ENCODE measurements around the gene DENND5A. TPM values are rescaled to one million over a fixed set of nuclear protein-coding genes. Genes with fewer than 3 reads are reported as not detected.

The DENND5A gene
- total and polyA plus RNA-seq, 5 donors from 2014 or later, result 2.2 to 44.3 (median 3.8) TPM

GRCh38 chr11:9148727-9149126, 116.4 kb downstream of the DENND5A start:
- no peaks in the 10 kb centered on the region for H3K4me1 ChIP-seq (ENCODE audit: control insufficient read depth, insufficient read depth, low read length, poor library complexity, severe bottlenecking)
- peaks cover 3% of the 10 kb centered on the region for H3K36me3 ChIP-seq (ENCODE audit: control insufficient read depth, insufficient read depth, low read length)
- no peak overlapping the region for H3K4me3 ChIP-seq (ENCODE audit: low read depth, low read length)
- no peak overlapping the region for H3K4me3 Mint-ChIP-seq
- no peaks in the 10 kb centered on the region for H3K9me3 ChIP-seq (ENCODE audit: control insufficient read depth in 2 of 2, low read length in 2 of 2)
- no peak for DNase-seq
- H3K27ac Mint-ChIP-seq, result peak overlapping the region in 2 of 3 donors; percentile 12 to 21
- H3K27me3 Mint-ChIP-seq, result no peaks in the 10 kb centered on the region
- no peak overlapping the region for H3K27ac ChIP-seq (ENCODE audit: insufficient read depth, low read length, poor library complexity, severe bottlenecking)
- H3K9me3 Mint-ChIP-seq, result peaks cover 0 to 3% (median 0%) of the 10 kb centered on the region in 7 donors
- no peaks in the 10 kb centered on the region for H3K4me1 Mint-ChIP-seq
- no peaks in the 10 kb centered on the region for H3K27me3 ChIP-seq (ENCODE audit: control insufficient read depth, insufficient read depth, low read length)
- ATAC-seq (ENCODE audit: low read depth in 2 of 2), result no peak
- peaks cover 24% of the 10 kb centered on the region for H3K36me3 Mint-ChIP-seq

DNA sequence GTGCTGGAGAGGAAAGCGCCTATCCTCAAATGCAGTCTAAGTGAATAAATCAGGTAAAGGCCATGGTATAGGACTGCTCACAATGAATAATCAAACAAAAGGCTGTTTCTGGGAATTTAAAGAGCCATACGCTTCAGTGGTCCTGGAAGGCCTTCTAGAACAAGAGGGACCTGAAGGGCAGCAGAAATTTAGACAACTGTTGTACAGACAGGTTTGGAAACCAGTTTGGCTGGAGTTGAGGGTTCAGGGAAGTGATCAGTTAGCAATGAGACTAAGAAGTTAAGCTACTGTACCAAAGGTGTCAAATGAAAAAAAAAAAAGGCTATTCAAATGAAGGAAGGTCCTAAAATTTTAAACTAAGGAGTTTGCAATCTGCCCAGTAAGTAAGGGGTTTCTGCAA, 117.1 kb downstream of the DENND5A start:
- no peak overlapping the region for H3K27ac Mint-ChIP-seq
- no peak overlapping the region for H3K27ac ChIP-seq (ENCODE audit: insufficient read depth, low read length, poor library complexity, severe bottlenecking)

DNA sequence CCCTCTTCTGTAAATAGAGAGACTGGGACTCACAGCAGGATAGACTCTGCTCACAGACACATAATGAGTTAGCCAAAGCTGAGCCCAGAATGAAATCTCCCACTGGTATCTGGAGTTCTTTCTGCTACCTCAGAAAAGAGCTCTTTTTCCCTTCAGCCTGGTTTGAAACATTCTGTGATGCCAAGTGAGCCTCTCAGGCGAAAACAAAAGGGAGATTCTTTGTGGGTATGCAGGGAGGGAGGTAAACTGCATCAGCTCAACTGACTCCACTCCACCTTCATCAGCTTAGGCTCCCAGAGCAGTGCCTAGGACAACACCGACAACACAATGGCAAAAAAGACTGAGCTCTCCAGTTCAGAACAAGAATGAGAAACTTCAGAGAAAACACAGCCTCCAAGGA, 118.7 kb downstream of the DENND5A start:
- peaks cover 24% of the 10 kb centered on the region for H3K36me3 Mint-ChIP-seq
- no peak overlapping the region for H3K27ac ChIP-seq (ENCODE audit: insufficient read depth, low read length, poor library complexity, severe bottlenecking)
- H3K27me3 Mint-ChIP-seq, result no peaks in the 10 kb centered on the region
- H3K36me3 ChIP-seq (ENCODE audit: control insufficient read depth, insufficient read depth, low read length), result peaks cover 8% of the 10 kb centered on the region
- no peak overlapping the region for H3K27ac Mint-ChIP-seq
- H3K4me1 Mint-ChIP-seq, result no peaks in the 10 kb centered on the region
- H3K4me1 ChIP-seq (ENCODE audit: control insufficient read depth, insufficient read depth, low read length, poor library complexity, severe bottlenecking), result no peaks in the 10 kb centered on the region
- H3K4me3 ChIP-seq (ENCODE audit: low read depth, low read length), result no peak overlapping the region
- peaks cover 0 to 3% (median 0%) of the 10 kb centered on the region in 7 donors for H3K9me3 Mint-ChIP-seq
- H3K27me3 ChIP-seq (ENCODE audit: control insufficient read depth, insufficient read depth, low read length), result no peaks in the 10 kb centered on the region
- ATAC-seq (ENCODE audit: low read depth in 2 of 2) (no peak), DNase-seq (no peak)
- H3K4me3 Mint-ChIP-seq, result no peak overlapping the region
- no peaks in the 10 kb centered on the region for H3K9me3 ChIP-seq (ENCODE audit: control insufficient read depth in 2 of 2, low read length in 2 of 2)

More for the DNA sequence above, 117.1 kb downstream of the DENND5A start:
- H3K36me3 ChIP-seq (ENCODE audit: control insufficient read depth, insufficient read depth, low read length), result peaks cover 3% of the 10 kb centered on the region
- no peaks in the 10 kb centered on the region for H3K27me3 ChIP-seq (ENCODE audit: control insufficient read depth, insufficient read depth, low read length)
- no peak for DNase-seq
- no peak overlapping the region for H3K4me3 Mint-ChIP-seq
- H3K9me3 Mint-ChIP-seq, result peaks cover 0 to 3% (median 0%) of the 10 kb centered on the region in 7 donors
- no peaks in the 10 kb centered on the region for H3K4me1 Mint-ChIP-seq
- H3K9me3 ChIP-seq (ENCODE audit: control insufficient read depth in 2 of 2, low read length in 2 of 2), result no peaks in the 10 kb centered on the region
- no peak for ATAC-seq (ENCODE audit: low read depth in 2 of 2)
- no peaks in the 10 kb centered on the region for H3K4me1 ChIP-seq (ENCODE audit: control insufficient read depth, insufficient read depth, low read length, poor library complexity, severe bottlenecking)
- no peak overlapping the region for H3K4me3 ChIP-seq (ENCODE audit: low read depth, low read length)
- H3K36me3 Mint-ChIP-seq, result peaks cover 24% of the 10 kb centered on the region
- H3K27me3 Mint-ChIP-seq, result no peaks in the 10 kb centered on the region

GRCh38 chr11:9145283-9145682, 119.9 kb downstream of the DENND5A start:
- DNase-seq, result no peak
- no peak for ATAC-seq (ENCODE audit: low read depth in 2 of 2)
- H3K27ac Mint-ChIP-seq, result peak overlapping the region in 1 of 3 donors; percentile 64
- H3K36me3 Mint-ChIP-seq, result peaks cover 24% of the 10 kb centered on the region
- no peaks in the 10 kb centered on the region for H3K4me1 Mint-ChIP-seq
- H3K27me3 ChIP-seq (ENCODE audit: control insufficient read depth, insufficient read depth, low read length), result no peaks in the 10 kb centered on the region
- H3K4me3 Mint-ChIP-seq, result no peak overlapping the region
- H3K27me3 Mint-ChIP-seq, result no peaks in the 10 kb centered on the region
- no peaks in the 10 kb centered on the region for H3K4me1 ChIP-seq (ENCODE audit: control insufficient read depth, insufficient read depth, low read length, poor library complexity, severe bottlenecking)
- peaks cover 0 to 3% (median 0%) of the 10 kb centered on the region in 7 donors for H3K9me3 Mint-ChIP-seq
- H3K9me3 ChIP-seq (ENCODE audit: control insufficient read depth in 2 of 2, low read length in 2 of 2), result no peaks in the 10 kb centered on the region
- H3K27ac ChIP-seq (ENCODE audit: insufficient read depth, low read length, poor library complexity, severe bottlenecking), result no peak overlapping the region
- H3K36me3 ChIP-seq (ENCODE audit: control insufficient read depth, insufficient read depth, low read length), result peaks cover 8% of the 10 kb centered on the region
- H3K4me3 ChIP-seq (ENCODE audit: low read depth, low read length), result no peak overlapping the region

- H3K36me3 Mint-ChIP-seq, result peaks cover 24% of the 10 kb centered on the region
- Histone ChIP-seq H3K9me3 (ENCODE audit: control insufficient read depth in 2 of 2, low read length in 2 of 2) (no peaks in the 10 kb centered on the region), H3K4me1 (ENCODE audit: control insufficient read depth, insufficient read depth, low read length, poor library complexity, severe bottlenecking) (no peaks in the 10 kb centered on the region), H3K4me3 (ENCODE audit: low read depth, low read length) (no peak overlapping the region), H3K27ac (ENCODE audit: insufficient read depth, low read length, poor library complexity, severe bottlenecking) (no peak overlapping the region), H3K36me3 (ENCODE audit: control insufficient read depth, insufficient read depth, low read length) (peaks cover 8% of the 10 kb centered on the region), H3K27me3 (ENCODE audit: control insufficient read depth, insufficient read depth, low read length) (no peaks in the 10 kb centered on the region)
- DNase-seq (no peak), ATAC-seq (ENCODE audit: low read depth in 2 of 2) (no peak)
- peaks cover 0 to 3% (median 0%) of the 10 kb centered on the region in 7 donors for H3K9me3 Mint-ChIP-seq
- no peaks in the 10 kb centered on the region for H3K27me3 Mint-ChIP-seq
- H3K4me3 Mint-ChIP-seq, result no peak overlapping the region
- H3K27ac Mint-ChIP-seq, result no peak overlapping the region
- H3K4me1 Mint-ChIP-seq, result no peaks in the 10 kb centered on the region
These were observed 120.3 kb downstream of the DENND5A start for GRCh38 chr11:9144828-9145227.

GRCh38 chr11:9143721-9144120, 121.4 kb downstream of the DENND5A start:
- Mint-ChIP-seq H3K27me3 (no peaks in the 10 kb centered on the region), H3K4me1 (no peaks in the 10 kb centered on the region), H3K36me3 (peaks cover 22% of the 10 kb centered on the region), H3K27ac (no peak overlapping the region), H3K4me3 (no peak overlapping the region), H3K9me3 (peaks cover 0 to 2% (median 0%) of the 10 kb centered on the region in 7 donors)
- DNase-seq (no peak), ATAC-seq (ENCODE audit: low read depth in 2 of 2) (no peak)
- H3K9me3 ChIP-seq (ENCODE audit: control insufficient read depth in 2 of 2, low read length in 2 of 2), result no peaks in the 10 kb centered on the region
- H3K27ac ChIP-seq (ENCODE audit: insufficient read depth, low read length, poor library complexity, severe bottlenecking), result no peak overlapping the region
- no peaks in the 10 kb centered on the region for H3K27me3 ChIP-seq (ENCODE audit: control insufficient read depth, insufficient read depth, low read length)
- peaks cover 5% of the 10 kb centered on the region for H3K36me3 ChIP-seq (ENCODE audit: control insufficient read depth, insufficient read depth, low read length)
- H3K4me3 ChIP-seq (ENCODE audit: low read depth, low read length), result no peak overlapping the region
- H3K4me1 ChIP-seq (ENCODE audit: control insufficient read depth, insufficient read depth, low read length, poor library complexity, severe bottlenecking), result no peaks in the 10 kb centered on the region

DNA sequence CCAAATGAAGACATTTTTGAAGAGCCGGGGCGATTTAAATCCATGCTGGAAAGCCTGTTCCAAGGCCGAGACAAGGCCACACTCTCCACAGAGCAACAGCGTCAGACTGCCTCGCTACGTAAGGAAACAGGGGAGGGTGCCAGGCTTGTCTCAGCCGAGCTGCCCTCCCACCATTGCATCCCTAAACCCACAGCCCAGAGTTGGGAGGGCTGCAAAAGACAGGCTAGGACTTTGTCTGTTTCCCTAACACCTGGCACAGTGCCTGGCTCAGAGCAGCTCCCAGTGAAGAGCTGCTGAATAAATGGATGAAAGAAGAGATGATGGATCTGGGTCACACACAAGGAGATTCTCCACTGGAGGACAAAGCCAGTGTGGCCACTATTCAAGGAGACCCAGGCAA, 122.4 kb downstream of the DENND5A start:
- Histone ChIP-seq H3K27ac (ENCODE audit: insufficient read depth, low read length, poor library complexity, severe bottlenecking) (no peak overlapping the region), H3K9me3 (ENCODE audit: control insufficient read depth in 2 of 2, low read length in 2 of 2) (no peaks in the 10 kb centered on the region), H3K4me1 (ENCODE audit: control insufficient read depth, insufficient read depth, low read length, poor library complexity, severe bottlenecking) (no peaks in the 10 kb centered on the region), H3K4me3 (ENCODE audit: low read depth, low read length) (no peak overlapping the region), H3K27me3 (ENCODE audit: control insufficient read depth, insufficient read depth, low read length) (no peaks in the 10 kb centered on the region), H3K36me3 (ENCODE audit: control insufficient read depth, insufficient read depth, low read length) (peaks cover 5% of the 10 kb centered on the region)
- no peak for DNase-seq
- Mint-ChIP-seq H3K36me3 (peaks cover 13% of the 10 kb centered on the region), H3K4me3 (no peak overlapping the region), H3K9me3 (no peaks in the 10 kb centered on the region), H3K4me1 (peaks cover 0 to 3% (median 3%) of the 10 kb centered on the region in 4 donors), H3K27me3 (no peaks in the 10 kb centered on the region), H3K27ac (peak overlapping the region in 1 of 3 donors; percentile 70)
- no peak for ATAC-seq (ENCODE audit: low read depth in 2 of 2)

GRCh38 chr11:9141186-9141585, 124.0 kb downstream of the DENND5A start:
- H3K36me3 Mint-ChIP-seq, result no peaks in the 10 kb centered on the region

More at GRCh38 chr11:9141186-9141585, 124.0 kb downstream of the DENND5A start:
- DNase-seq (no peak), ATAC-seq (ENCODE audit: low read depth in 2 of 2) (no peak)
- peak overlapping the region in 1 of 3 donors; percentile 33 for H3K27ac Mint-ChIP-seq
- Histone ChIP-seq H3K27me3 (ENCODE audit: control insufficient read depth, insufficient read depth, low read length) (no peaks in the 10 kb centered on the region), H3K9me3 (ENCODE audit: control insufficient read depth in 2 of 2, low read length in 2 of 2) (no peaks in the 10 kb centered on the region), H3K4me3 (ENCODE audit: low read depth, low read length) (no peak overlapping the region), H3K36me3 (ENCODE audit: control insufficient read depth, insufficient read depth, low read length) (peaks cover 5% of the 10 kb centered on the region), H3K27ac (ENCODE audit: insufficient read depth, low read length, poor library complexity, severe bottlenecking) (no peak overlapping the region), H3K4me1 (ENCODE audit: control insufficient read depth, insufficient read depth, low read length, poor library complexity, severe bottlenecking) (no peaks in the 10 kb centered on the region)
- no peaks in the 10 kb centered on the region for H3K27me3 Mint-ChIP-seq
- H3K9me3 Mint-ChIP-seq, result no peaks in the 10 kb centered on the region
- H3K4me3 Mint-ChIP-seq, result no peak overlapping the region
- peaks cover 6 to 15% (median 8%) of the 10 kb centered on the region in 4 donors for H3K4me1 Mint-ChIP-seq
